ENCODE data around the gene PLOD1. TPM values are rescaled to one million over a fixed set of nuclear protein-coding genes. Genes with fewer than 3 reads are reported as not detected.

The PLOD1 gene
- total RNA-seq, 1 experiment from 2014 or later = 46.9 TPM

- no peak; the same call in 1 of the 2 replicates for TF ChIP-seq CREB1 (CRISPR knock-in tag; IDR thresholded peaks at IDR 0.05)
- TF ChIP-seq STAT6 (CRISPR knock-in tag; conservative IDR thresholded peaks at IDR 0.05; ENCODE audit: low read depth) = no peak
- 0 out of 2 replicates have a peak, but pooled peaks have one; percentile 69 for TF ChIP-seq SMAD4 (CRISPR knock-in tag; IDR thresholded peaks at IDR 0.05)
- TF ChIP-seq FOXK1 (CRISPR knock-in tag; IDR thresholded peaks at IDR 0.05) = no peak; the same call in none of the 2 replicates
- TF ChIP-seq TEAD1 (CRISPR knock-in tag; IDR thresholded peaks at IDR 0.05) = peak; percentile 86
- TF ChIP-seq HMGXB4 (CRISPR knock-in tag; IDR thresholded peaks at IDR 0.05) = peak; percentile 51; the same call in 1 of the 2 replicates
- TF ChIP-seq MAX (CRISPR knock-in tag; IDR thresholded peaks at IDR 0.05) = peak; percentile 55
- peak; percentile 98 for TF ChIP-seq PRRX2 (CRISPR knock-in tag; IDR thresholded peaks at IDR 0.05)
- peak; percentile 83; the same call in 1 of the 2 replicates for TF ChIP-seq ZNF281 (CRISPR knock-in tag; IDR thresholded peaks at IDR 0.05)
- TF ChIP-seq ZMAT4 (CRISPR knock-in tag; IDR thresholded peaks at IDR 0.05) = peak; percentile 99
- TF ChIP-seq ZNF317 (CRISPR knock-in tag; IDR thresholded peaks at IDR 0.05; ENCODE audit: borderline replicate concordance, low read depth) = no peak
- TF ChIP-seq ZNF423 (CRISPR knock-in tag; IDR thresholded peaks at IDR 0.05) = peak; percentile 49; the same call in 1 of the 2 replicates
- TF ChIP-seq ZNF512 (CRISPR knock-in tag; IDR thresholded peaks at IDR 0.05; ENCODE audit: borderline replicate concordance) = peak; percentile 51; the same call in 1 of the 2 replicates
- TF ChIP-seq ZNF263 (CRISPR knock-in tag; IDR thresholded peaks at IDR 0.05; ENCODE audit: low read depth) = no peak
- peak; percentile 78; the same call in 1 of the 2 replicates for TF ChIP-seq SP1 (CRISPR knock-in tag; conservative IDR thresholded peaks at IDR 0.05)
- TF ChIP-seq AR (CRISPR knock-in tag; IDR thresholded peaks at IDR 0.05) = peak; percentile 99
- peak; percentile 99 for TF ChIP-seq RORB (CRISPR knock-in tag; IDR thresholded peaks at IDR 0.05)
- TF ChIP-seq CREM (CRISPR knock-in tag; IDR thresholded peaks at IDR 0.05) = peak; percentile 78; the same call in 1 of the 2 replicates
- no peak for TF ChIP-seq PRDM15 (CRISPR knock-in tag; IDR thresholded peaks at IDR 0.05)
- peak; percentile 38; the same call in 1 of the 2 replicates for TF ChIP-seq NFYB (CRISPR knock-in tag; conservative IDR thresholded peaks at IDR 0.05; ENCODE audit: low read depth)
- TF ChIP-seq NFE2L1 (CRISPR knock-in tag; IDR thresholded peaks at IDR 0.05) = 0 out of 2 replicates have a peak, but pooled peaks have one; percentile 61
- TF ChIP-seq NR1H2 (CRISPR knock-in tag; IDR thresholded peaks at IDR 0.05) = no peak
Measured at GRCh38 chr1:11908095-11908675, 26.3 kb upstream of the PLOD1 start (continued).

Data from WTC11 (cell line).